ENCODE data around the gene RAB13. TPM values are rescaled to one million over a fixed set of nuclear protein-coding genes. Genes with fewer than 3 reads are reported as not detected.

RAB13 gene
- total RNA-seq, 1 donor from 2014 or later = 145 TPM

GRCh38 chr1:153962088-153963029 lies 23.8 kb downstream of the RAB13 start:
- Mint-ChIP-seq H3K27ac (ENCODE audit: unreplicated experiment) (peak overlapping the region; percentile 98), H3K36me3 (ENCODE audit: low read depth, unreplicated experiment) (peaks cover 9% of the 10 kb centered on the region), H3K4me1 (ENCODE audit: low read depth, unreplicated experiment) (peaks cover 25% of the 10 kb centered on the region), H3K9me3 (ENCODE audit: unreplicated experiment) (no peaks in the 10 kb centered on the region), H3K27me3 (ENCODE audit: low read depth, unreplicated experiment) (no peaks in the 10 kb centered on the region), H3K4me3 (ENCODE audit: unreplicated experiment) (peak overlapping the region; percentile 93)
- H3K27ac ChIP-seq (ENCODE audit: low read depth, low read length) = peak overlapping the region; percentile 90
- H3K36me3 ChIP-seq (ENCODE audit: insufficient read depth, low read length) = no peaks in the 10 kb centered on the region
- peaks cover 46% of the 10 kb centered on the region for H3K79me2 ChIP-seq (ENCODE audit: insufficient read depth, low read length)
- peak overlapping the region; percentile 100 for H3K4me2 ChIP-seq (ENCODE audit: low read length)
- peak overlapping the region; percentile 95 for H3K9ac ChIP-seq (ENCODE audit: low read length)
- peaks cover 31% of the 10 kb centered on the region for H3K4me1 ChIP-seq (ENCODE audit: insufficient read depth, low read length)
- no peaks in the 10 kb centered on the region for H3K9me3 ChIP-seq (ENCODE audit: insufficient read depth, low read depth, low read length)
- TF ChIP-seq, protein P1, sequence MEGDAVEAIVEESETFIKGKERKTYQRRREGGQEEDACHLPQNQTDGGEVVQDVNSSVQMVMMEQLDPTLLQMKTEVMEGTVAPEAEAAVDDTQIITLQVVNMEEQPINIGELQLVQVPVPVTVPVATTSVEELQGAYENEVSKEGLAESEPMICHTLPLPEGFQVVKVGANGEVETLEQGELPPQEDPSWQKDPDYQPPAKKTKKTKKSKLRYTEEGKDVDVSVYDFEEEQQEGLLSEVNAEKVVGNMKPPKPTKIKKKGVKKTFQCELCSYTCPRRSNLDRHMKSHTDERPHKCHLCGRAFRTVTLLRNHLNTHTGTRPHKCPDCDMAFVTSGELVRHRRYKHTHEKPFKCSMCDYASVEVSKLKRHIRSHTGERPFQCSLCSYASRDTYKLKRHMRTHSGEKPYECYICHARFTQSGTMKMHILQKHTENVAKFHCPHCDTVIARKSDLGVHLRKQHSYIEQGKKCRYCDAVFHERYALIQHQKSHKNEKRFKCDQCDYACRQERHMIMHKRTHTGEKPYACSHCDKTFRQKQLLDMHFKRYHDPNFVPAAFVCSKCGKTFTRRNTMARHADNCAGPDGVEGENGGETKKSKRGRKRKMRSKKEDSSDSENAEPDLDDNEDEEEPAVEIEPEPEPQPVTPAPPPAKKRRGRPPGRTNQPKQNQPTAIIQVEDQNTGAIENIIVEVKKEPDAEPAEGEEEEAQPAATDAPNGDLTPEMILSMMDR (IDR thresholded peaks at IDR 0.05; ENCODE audit: insufficient read depth, low read depth, low read length) = no peak
- no peak for TF ChIP-seq EZH2 (IDR thresholded peaks at IDR 0.05; ENCODE audit: insufficient read depth, low read length)
- no peaks in the 10 kb centered on the region for H3K27me3 ChIP-seq (ENCODE audit: insufficient read depth, low read length)
- DNase-seq (ENCODE audit: low read depth) = no peak
- peaks cover 18% of the 10 kb centered on the region for H4K20me1 ChIP-seq (ENCODE audit: insufficient read depth, low read length)
- FAIRE-seq = no peak
- peak overlapping the region; percentile 83 for H3K4me3 ChIP-seq (ENCODE audit: insufficient read depth, low read depth, low read length)
- H2AFZ ChIP-seq (ENCODE audit: low read depth, low read length) = peak overlapping the region; percentile 84

- Mint-ChIP-seq H3K9me3 (ENCODE audit: unreplicated experiment) (no peaks in the 10 kb centered on the region), H3K27ac (ENCODE audit: unreplicated experiment) (no peak overlapping the region), H3K4me3 (ENCODE audit: unreplicated experiment) (peak overlapping the region; percentile 93), H3K27me3 (ENCODE audit: low read depth, unreplicated experiment) (no peaks in the 10 kb centered on the region), H3K4me1 (ENCODE audit: low read depth, unreplicated experiment) (peaks cover 31% of the 10 kb centered on the region), H3K36me3 (ENCODE audit: low read depth, unreplicated experiment) (peaks cover 9% of the 10 kb centered on the region)
- FAIRE-seq = no peak
- H3K4me3 ChIP-seq (ENCODE audit: insufficient read depth, low read depth, low read length) = peak overlapping the region; percentile 83
- H4K20me1 ChIP-seq (ENCODE audit: insufficient read depth, low read length) = peaks cover 27% of the 10 kb centered on the region
- no peaks in the 10 kb centered on the region for H3K9me3 ChIP-seq (ENCODE audit: insufficient read depth, low read depth, low read length)
- H3K9ac ChIP-seq (ENCODE audit: low read length) = peak overlapping the region; percentile 95
- H3K36me3 ChIP-seq (ENCODE audit: insufficient read depth, low read length) = no peaks in the 10 kb centered on the region
- no peaks in the 10 kb centered on the region for H3K27me3 ChIP-seq (ENCODE audit: insufficient read depth, low read length)
- peaks cover 31% of the 10 kb centered on the region for H3K4me1 ChIP-seq (ENCODE audit: insufficient read depth, low read length)
- H2AFZ ChIP-seq (ENCODE audit: low read depth, low read length) = no peak overlapping the region
- H3K4me2 ChIP-seq (ENCODE audit: low read length) = peak overlapping the region; percentile 100
- peaks cover 56% of the 10 kb centered on the region for H3K79me2 ChIP-seq (ENCODE audit: insufficient read depth, low read length)
- TF ChIP-seq, protein P1 (IDR thresholded peaks at IDR 0.05; ENCODE audit: insufficient read depth, low read depth, low read length) = no peak
- TF ChIP-seq EZH2 (IDR thresholded peaks at IDR 0.05; ENCODE audit: insufficient read depth, low read length) = no peak
- no peak for DNase-seq (ENCODE audit: low read depth)
- no peak overlapping the region for H3K27ac ChIP-seq (ENCODE audit: low read depth, low read length)
Observed at GRCh38 chr1:153961421-153961820, 24.7 kb downstream of the RAB13 start.

DNA sequence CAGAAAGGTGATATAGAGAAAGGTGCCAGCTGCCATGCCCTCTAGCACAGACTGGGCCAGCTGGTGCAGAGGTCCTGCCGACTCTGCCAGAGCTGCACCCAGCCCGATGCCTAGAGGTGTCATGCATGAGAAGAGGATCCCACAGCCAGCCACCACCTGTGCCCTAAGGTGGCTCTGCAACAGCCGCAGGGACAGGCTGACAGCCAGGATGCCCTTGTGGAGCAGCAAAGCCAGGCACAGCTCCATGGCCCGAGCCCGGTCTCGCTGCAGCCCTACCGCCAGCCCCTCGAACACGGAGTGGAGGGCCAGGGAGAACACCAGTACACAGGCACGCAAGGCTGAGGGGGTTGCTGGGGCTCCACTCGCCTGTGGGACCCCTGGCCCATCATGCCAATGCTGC lies 25.9 kb downstream of the RAB13 start:
- Histone ChIP-seq H3K27me3 (ENCODE audit: insufficient read depth, low read length) (no peaks in the 10 kb centered on the region), H3K4me1 (ENCODE audit: insufficient read depth, low read length) (peaks cover 31% of the 10 kb centered on the region), H4K20me1 (ENCODE audit: insufficient read depth, low read length) (peaks cover 36% of the 10 kb centered on the region), H3K79me2 (ENCODE audit: insufficient read depth, low read length) (peaks cover 63% of the 10 kb centered on the region), H3K27ac (ENCODE audit: low read depth, low read length) (no peak overlapping the region), H2AFZ (ENCODE audit: low read depth, low read length) (no peak overlapping the region), H3K9me3 (ENCODE audit: insufficient read depth, low read depth, low read length) (no peaks in the 10 kb centered on the region), H3K4me3 (ENCODE audit: insufficient read depth, low read depth, low read length) (no peak overlapping the region), H3K36me3 (ENCODE audit: insufficient read depth, low read length) (no peaks in the 10 kb centered on the region), H3K9ac (ENCODE audit: low read length) (no peak overlapping the region), H3K4me2 (ENCODE audit: low read length) (no peak overlapping the region)
- peaks cover 34% of the 10 kb centered on the region for H3K4me1 Mint-ChIP-seq (ENCODE audit: low read depth, unreplicated experiment)
- FAIRE-seq (no peak), DNase-seq (ENCODE audit: low read depth) (no peak)
- H3K36me3 Mint-ChIP-seq (ENCODE audit: low read depth, unreplicated experiment) = peaks cover 9% of the 10 kb centered on the region
- TF ChIP-seq, protein P1 (IDR thresholded peaks at IDR 0.05; ENCODE audit: insufficient read depth, low read depth, low read length) = no peak
- no peak for TF ChIP-seq EZH2 (IDR thresholded peaks at IDR 0.05; ENCODE audit: insufficient read depth, low read length)
- no peaks in the 10 kb centered on the region for H3K27me3 Mint-ChIP-seq (ENCODE audit: low read depth, unreplicated experiment)
- H3K27ac Mint-ChIP-seq (ENCODE audit: unreplicated experiment) = peak overlapping the region; percentile 58
- no peaks in the 10 kb centered on the region for H3K9me3 Mint-ChIP-seq (ENCODE audit: unreplicated experiment)
- no peak overlapping the region for H3K4me3 Mint-ChIP-seq (ENCODE audit: unreplicated experiment)
